Stimulated activated CD8-positive, alpha-beta memory T cell treated with anti-CD3 and anti-CD28 coated beads, Interleukin-7, amount 100 ng/mL, for 24 hours (primary cell): ENCODE measurements around the gene SHISA6.

Experiments used
- DNase-seq: peaks from one replicate; pipeline ENCODE4 v3.0.0-alpha.2; 2020; ENCODE audit warnings: low read depth

Gene SHISA6

GRCh38 chr17:11240841-11241610, at the start of gene SHISA6:
Gene SHISA6 (plus strand): TSS chr17:11241213.
- DNase-seq, result no peak

GRCh38 chr17:11195801-11196200, 45.2 kb upstream of the SHISA6 start:
- no peak for DNase-seq

DNA sequence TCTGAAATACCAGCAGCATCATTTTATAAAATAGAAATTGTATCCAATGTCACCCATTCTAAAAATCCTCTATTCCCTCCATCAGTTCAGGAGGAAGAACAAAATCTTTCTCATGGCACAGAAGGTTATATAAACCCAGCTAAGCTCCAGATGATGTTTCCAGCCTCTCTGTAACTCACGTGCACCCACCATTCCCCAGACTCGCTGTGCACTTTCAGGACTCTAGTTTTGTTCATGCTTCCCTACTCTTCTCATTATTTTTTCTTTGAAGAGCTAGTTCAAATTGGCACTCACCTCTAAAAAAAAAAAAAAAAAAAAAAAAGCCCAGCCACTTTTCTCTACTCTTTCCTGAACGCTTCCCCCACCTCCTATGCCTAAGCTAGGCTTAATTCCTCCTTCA, 36.0 kb upstream of the SHISA6 start:
- no peak for DNase-seq

- DNase-seq, result no peak
These were observed 35.4 kb upstream of the SHISA6 start for GRCh38 chr17:11205659-11206058.

- DNase-seq, result no peak
These were observed 31.1 kb upstream of the SHISA6 start for GRCh38 chr17:11209906-11210305.

DNA sequence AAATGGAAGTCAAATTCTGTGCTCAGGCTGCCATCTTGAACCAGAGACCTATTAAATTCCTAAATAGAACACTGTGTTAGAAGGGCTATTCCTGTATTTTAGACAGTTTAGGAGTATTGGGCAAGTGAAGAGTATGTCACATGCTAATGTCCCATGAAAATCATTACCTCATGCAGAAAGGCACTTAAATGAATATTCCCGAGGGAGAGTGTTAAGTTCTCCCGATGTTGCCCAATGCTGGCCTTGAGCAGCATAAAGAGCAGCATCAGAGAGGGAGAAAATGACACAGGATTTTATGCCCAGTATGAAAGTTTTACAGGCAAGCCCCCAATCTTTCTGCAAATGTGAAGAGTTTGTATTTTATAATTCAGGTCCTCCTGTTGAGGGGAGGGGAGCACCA, 28.2 kb upstream of the SHISA6 start:
- DNase-seq, result no peak

DNA sequence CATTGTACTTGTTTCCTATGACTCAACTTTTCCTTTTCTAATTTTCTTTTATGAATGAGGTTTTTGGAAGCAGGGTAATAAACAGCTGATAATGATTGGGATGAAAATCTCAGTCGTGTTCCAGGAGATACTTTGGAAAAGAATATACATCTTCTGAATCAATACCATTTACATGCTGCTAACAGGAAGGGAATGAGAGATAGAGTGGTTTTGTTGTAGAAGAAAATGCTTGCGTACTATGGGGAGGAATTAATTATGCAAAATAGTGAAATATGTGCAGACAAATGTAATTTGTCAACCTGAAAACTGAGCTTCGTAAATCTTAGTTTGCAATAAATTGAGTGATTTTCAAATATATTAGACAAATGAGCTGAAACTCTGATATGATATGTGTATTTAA, 24.0 kb upstream of the SHISA6 start:
- no peak for DNase-seq

- no peak for DNase-seq
These were observed 19.8 kb upstream of the SHISA6 start for GRCh38 chr17:11221196-11221595.

DNA sequence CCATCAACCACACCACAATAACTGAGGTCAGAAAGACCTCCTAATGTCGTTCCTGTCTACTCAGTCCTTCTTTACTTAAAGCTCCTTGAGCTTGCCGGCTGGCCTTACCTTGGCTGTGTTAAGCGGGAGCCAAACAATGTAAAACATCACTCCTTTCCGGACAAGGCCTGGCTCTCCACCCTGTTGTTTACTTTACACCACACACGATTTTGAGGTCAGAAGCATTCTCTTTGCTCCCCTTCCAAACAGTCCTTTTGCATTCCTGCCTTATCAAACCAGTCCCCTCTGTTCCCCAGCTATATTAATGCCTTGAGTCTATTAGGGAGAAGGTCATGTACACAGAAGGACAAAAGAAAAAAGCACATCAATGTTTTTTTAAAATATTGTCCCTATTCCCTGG, 19.3 kb upstream of the SHISA6 start:
- no peak for DNase-seq

DNA sequence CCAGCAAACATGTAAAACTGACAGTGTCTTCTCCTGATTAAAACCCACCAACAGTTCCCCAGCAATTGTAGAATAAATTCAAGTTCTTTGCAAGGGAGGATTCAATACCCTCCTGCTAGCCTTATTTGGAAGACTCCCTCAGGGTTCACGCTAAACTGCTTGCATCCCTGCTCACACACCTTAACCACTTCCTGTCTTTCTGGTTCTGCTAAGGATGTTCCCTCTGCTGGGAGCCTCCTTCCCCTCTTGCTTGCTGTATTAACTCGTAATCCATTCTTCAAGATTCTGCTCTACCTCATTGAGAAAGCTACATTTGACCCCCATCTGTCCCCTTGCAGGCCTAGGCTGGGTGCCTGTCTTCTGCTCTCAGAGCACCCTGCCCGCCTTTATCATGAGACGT, 2.3 kb upstream of the SHISA6 start:
- DNase-seq, result no peak

DNA sequence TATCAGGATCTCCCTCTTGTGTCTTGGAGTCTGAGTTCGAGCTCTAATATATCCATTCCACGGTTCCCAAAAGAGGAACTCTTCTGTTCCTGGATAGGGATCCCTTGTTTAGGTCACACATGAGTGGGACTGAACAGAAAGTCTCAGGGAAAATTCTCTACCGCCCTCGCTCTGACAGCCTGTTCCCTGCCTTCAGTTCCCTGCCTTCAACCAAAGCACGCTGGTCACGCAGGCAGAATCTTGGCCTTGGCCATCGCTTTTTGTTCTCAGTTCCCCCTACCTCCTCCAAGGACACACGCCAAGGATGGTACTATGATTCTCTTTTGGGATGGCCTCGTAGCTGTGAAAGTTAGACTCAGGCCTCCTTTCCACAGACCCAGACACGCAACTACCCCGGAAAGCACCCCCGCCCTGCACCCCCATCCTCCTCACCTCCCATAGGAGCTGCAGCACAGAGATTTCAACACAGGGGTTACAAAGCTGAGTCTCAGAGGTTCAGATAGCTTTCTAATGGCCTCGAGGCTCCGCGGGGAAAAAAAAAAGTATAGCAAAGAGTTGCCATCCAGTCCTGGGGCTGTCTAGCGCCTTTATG, 1.5 kb upstream of the SHISA6 start:
- no peak for DNase-seq

DNA sequence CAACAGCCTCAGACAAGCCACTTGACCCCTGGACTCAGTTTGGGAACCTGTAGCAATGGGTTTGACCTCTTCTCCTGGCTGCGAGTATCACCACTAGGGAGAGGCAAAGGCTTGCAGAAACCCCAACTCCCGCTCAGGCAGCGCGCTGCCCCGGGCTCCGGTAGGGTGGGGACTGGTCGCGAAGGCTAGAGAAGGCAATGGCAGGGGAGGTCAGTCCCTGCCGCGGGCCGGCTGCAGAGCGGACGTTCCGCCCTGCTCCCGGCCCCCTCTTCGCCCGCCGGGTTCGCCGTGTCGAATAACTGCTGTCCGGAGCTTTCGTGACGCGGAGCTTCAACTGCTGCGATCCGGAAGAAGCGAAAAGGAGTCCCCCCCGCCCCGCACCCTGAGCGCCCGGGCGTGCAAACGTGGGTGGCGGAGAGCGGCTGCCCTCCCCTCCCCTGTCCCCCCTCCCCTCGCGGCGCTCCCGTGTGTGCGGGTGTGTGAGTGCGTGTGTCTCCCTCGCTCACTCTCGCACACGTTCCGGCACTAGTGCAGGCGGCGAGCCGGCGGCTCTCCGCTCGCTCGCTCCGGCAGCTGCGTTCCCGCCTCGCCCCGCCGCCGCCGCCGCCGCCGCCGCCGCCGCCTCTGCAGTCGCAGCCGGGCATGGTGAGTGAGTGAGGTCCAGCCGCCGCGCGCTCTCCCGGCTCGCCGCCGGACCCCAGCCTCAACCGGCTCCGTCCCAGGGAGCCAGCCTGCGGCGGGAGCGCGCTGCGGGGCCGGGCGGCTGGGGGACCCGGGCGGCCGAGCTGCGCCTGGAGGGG, 772 bp upstream of the SHISA6 start:
- DNase-seq, result no peak

DNA sequence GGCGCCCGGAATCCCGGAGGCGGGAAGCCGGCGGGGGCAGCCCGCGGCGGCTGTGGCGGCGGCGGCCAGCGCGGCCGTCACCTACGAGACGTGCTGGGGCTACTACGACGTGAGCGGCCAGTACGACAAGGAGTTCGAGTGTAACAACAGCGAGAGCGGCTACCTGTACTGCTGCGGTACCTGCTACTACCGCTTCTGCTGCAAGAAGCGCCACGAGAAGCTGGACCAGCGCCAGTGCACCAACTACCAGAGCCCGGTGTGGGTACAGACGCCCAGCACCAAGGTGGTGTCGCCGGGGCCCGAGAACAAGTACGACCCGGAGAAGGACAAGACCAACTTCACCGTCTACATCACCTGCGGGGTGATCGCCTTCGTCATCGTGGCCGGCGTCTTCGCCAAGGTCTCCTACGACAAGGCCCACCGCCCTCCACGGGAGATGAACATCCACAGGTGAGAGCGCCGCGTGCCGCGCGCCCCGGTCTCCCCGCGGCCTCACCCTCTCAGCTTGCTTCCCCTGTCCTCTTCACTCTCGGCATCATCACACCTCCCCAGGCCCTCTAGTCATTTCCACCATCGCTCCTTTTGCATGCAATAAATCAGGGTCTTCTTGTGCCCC, 706 bp downstream of the SHISA6 start:
- DNase-seq, result no peak

GRCh38 chr17:11242411-11242810, 1.4 kb downstream of the SHISA6 start:
- no peak for DNase-seq

DNA sequence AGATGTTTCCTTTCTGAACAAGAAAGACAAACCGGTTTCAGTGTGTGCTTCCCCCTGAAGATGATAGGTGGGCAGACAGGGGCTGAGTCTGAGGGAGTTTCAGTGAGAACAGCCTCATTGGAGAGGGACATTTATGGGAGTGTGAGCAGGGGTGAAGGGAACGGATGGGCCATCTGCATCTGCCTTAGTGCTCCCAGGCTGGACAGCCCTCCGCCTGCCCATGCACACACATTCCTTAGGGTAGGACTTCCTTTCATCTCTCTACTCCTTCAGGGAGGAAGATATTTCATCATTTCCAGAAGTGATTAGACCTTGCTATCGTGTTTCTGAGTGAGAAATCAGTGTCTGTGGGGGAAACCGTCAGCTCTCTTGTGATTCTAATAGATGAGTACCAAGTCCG, 3.8 kb downstream of the SHISA6 start:
- no peak for DNase-seq

- no peak for DNase-seq
These were observed 4.2 kb downstream of the SHISA6 start for GRCh38 chr17:11245187-11245586.

DNA sequence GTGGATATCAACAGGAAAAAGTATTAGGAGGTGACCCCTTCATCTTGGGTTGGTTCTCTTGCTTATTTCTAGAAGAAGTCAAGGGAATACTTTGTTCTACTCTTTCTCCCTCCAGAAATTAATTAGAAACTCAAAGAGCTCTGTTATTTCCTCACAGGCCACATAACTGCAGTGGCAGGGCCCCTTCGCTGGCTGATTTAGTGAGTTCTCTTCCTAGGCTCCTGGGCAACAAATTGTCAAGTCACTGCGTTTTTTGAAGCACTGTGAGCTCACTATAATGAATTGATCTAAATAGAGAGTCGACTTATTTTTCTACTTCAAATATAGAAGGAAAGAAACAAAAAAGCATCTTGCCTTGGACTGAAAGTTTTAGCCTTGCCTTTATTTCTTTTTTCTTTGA, 4.8 kb downstream of the SHISA6 start:
- no peak for DNase-seq

GRCh38 chr17:11250161-11250560, 9.1 kb downstream of the SHISA6 start:
- no peak for DNase-seq

DNA sequence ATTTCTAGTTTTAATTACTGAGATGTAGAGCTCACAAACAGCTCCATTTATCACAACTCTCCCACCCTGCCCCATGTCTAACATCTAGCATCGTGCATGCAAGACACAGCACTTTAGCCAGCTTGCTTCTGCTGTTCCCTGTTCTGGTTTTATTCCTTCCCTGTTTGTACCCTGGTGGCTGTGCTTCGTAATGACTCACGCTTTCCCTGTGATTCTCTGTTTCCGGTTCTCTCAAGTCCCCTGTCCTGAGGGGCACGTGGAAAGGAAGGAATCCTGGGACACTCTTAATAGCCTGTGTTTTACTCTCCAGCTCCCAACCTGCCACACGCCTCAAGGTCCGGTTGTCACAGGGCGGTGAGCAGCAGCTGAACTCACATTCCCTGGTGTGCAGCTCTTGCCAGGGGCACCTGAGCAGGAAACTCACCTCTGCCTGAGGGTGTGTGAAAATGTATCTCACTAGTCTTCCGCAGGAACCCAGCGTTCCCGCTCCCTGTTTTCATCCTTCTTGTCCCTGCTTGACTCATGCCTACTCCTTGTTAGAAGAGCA, 10.6 kb downstream of the SHISA6 start:
- DNase-seq, result no peak

- DNase-seq, result no peak
These were observed 11.1 kb downstream of the SHISA6 start for GRCh38 chr17:11252146-11252545.

GRCh38 chr17:11256877-11257276, 15.9 kb downstream of the SHISA6 start:
- no peak for DNase-seq

- DNase-seq, result no peak
These were observed 23.3 kb downstream of the SHISA6 start for GRCh38 chr17:11264183-11264871.
